GM23338 (cell line): ENCODE measurements around the gene MAP3K13. TPM values are rescaled to one million over a fixed set of nuclear protein-coding genes. Genes with fewer than 3 reads are reported as not detected.

Experiments
- ATAC-seq: fragments of 200-7000 bp; cut with Tn5 transposase; 3 replicates; pipeline ENCODE4 v1.9.1; 2020
- DNase-seq: peaks from one replicate; pipeline ENCODE4 v3.0.0-alpha.2; 2015; ENCODE audit warnings: low spot score
- H2AFZ ChIP-seq: fragments of 200-600 bp; sonication (generic); 2 replicates; pipeline ENCODE4 v1.8.0; 2016; ENCODE audit warnings: antibody characterized with exemption, mild to moderate bottlenecking, moderate library complexity
- H3F3A ChIP-seq: fragments of 200-600 bp; sonication (generic); replicated peaks from 2 replicates; pipeline ENCODE4 v1.8.0; 2017; ENCODE audit warnings: antibody characterized with exemption, mixed run types, low read depth
- H3K27ac ChIP-seq: fragments of 200-600 bp; sonication (generic); 2 replicates; pipeline ENCODE4 v1.6.1; 2016; ENCODE audit warnings: low read depth
- H3K27me3 ChIP-seq: fragments of 200-600 bp; sonication (generic); 2 replicates; pipeline ENCODE4 v1.8.0; 2016; ENCODE audit warnings: mild to moderate bottlenecking, mixed run types, moderate library complexity; ENCODE audit not compliant: insufficient read depth
- H3K36me3 ChIP-seq: fragments of 200-600 bp; sonication (generic); 2 replicates; pipeline ENCODE4 v1.8.0; 2016; ENCODE audit warnings: mild to moderate bottlenecking; ENCODE audit not compliant: insufficient read depth
- H3K4me1 ChIP-seq: fragments of 200-600 bp; sonication (generic); 2 replicates; pipeline ENCODE4 v1.8.0; 2016; ENCODE audit warnings: mild to moderate bottlenecking, moderate library complexity; ENCODE audit not compliant: insufficient read depth
- H3K4me2 ChIP-seq: fragments of 200-600 bp; sonication (generic); 2 replicates; pipeline ENCODE4 v1.7.1; 2017; ENCODE audit warnings: mixed run types
- H3K4me3 ChIP-seq: fragments of 200-600 bp; sonication (generic); 2 replicates; pipeline ENCODE4 v1.6.1; 2016; ENCODE audit warnings: mixed run types
- H3K79me2 ChIP-seq: fragments of 200-600 bp; sonication (generic); replicated peaks from 2 replicates; pipeline ENCODE4 v1.8.0; 2017; ENCODE audit warnings: mild to moderate bottlenecking; ENCODE audit not compliant: insufficient read depth
- H3K9me2 ChIP-seq: fragments of 200-600 bp; sonication (generic); 2 replicates; pipeline ENCODE4 v1.8.0; 2017; ENCODE audit not compliant: insufficient read depth
- H4K20me1 ChIP-seq: fragments of 200-600 bp; sonication (generic); replicated peaks from 2 replicates; pipeline ENCODE4 v1.8.0; 2017; ENCODE audit warnings: mild to moderate bottlenecking; ENCODE audit not compliant: insufficient read depth
- H3K27ac Mint-ChIP-seq: 2 replicates; pipeline ENCODE4 v1.8.0; 2020; ENCODE audit warnings: inconsistent platforms, mild to moderate bottlenecking, moderate library complexity, mixed read lengths
- H3K27me3 Mint-ChIP-seq: 3 replicates; pipeline ENCODE4 v1.8.0; 2022; ENCODE audit warnings: low read depth, mild to moderate bottlenecking, moderate library complexity, mixed read lengths, inconsistent platforms; ENCODE audit not compliant: insufficient read depth, poor library complexity
- H3K36me3 Mint-ChIP-seq: 3 replicates; pipeline ENCODE4 v1.8.0; 2021; ENCODE audit warnings: low read depth, mild to moderate bottlenecking, inconsistent platforms, moderate library complexity, mixed read lengths
- H3K4me1 Mint-ChIP-seq: 3 replicates; pipeline ENCODE4 v1.8.0; 2020; ENCODE audit warnings: mild to moderate bottlenecking, inconsistent platforms, mixed read lengths
- H3K4me3 Mint-ChIP-seq: 3 replicates; pipeline ENCODE4 v1.8.0; 2021; ENCODE audit warnings: moderate library complexity, mild to moderate bottlenecking, inconsistent platforms, mixed read lengths
- H3K9me3 Mint-ChIP-seq: 3 replicates; pipeline ENCODE4 v1.8.0; 2020; ENCODE audit warnings: moderate library complexity, mild to moderate bottlenecking, inconsistent platforms, mixed read lengths
- CREB1 ChIP-seq: fragments of 250-450 bp; sonication (Bioruptor Pico); IDR thresholded peaks from 2 replicates; pipeline ENCODE4 v1.5.0; 2020; ENCODE audit warnings: low read depth, mild to moderate bottlenecking, moderate library complexity
- EZH2 ChIP-seq: fragments of 200-600 bp; sonication (generic); IDR thresholded peaks from one replicate; pipeline ENCODE4 v1.8.0; 2017; ENCODE audit warnings: antibody characterized with exemption, mild to moderate bottlenecking, low read depth; ENCODE audit not compliant: unreplicated experiment
- EZH2phosphoT487 ChIP-seq: fragments of 200-600 bp; sonication (generic); IDR thresholded peaks from one replicate; pipeline ENCODE4 v1.8.1; 2018; ENCODE audit warnings: antibody characterized with exemption; ENCODE audit not compliant: unreplicated experiment
- JUNB ChIP-seq: IDR thresholded peaks from one replicate; pipeline ENCODE4 v1.6.1; 2016; ENCODE audit warnings: antibody characterized with exemption; ENCODE audit not compliant: unreplicated experiment
- NANOG ChIP-seq: IDR thresholded peaks from 2 replicates; pipeline ENCODE4 v1.6.1; 2016; ENCODE audit warnings: antibody characterized with exemption, borderline replicate concordance
- POLR2AphosphoS5 ChIP-seq: IDR thresholded peaks from 2 replicates; pipeline ENCODE4 v1.6.1; 2016; ENCODE audit warnings: antibody characterized with exemption, low read depth
- STAT1 ChIP-seq: IDR thresholded peaks from one replicate; pipeline ENCODE4 v1.6.1; 2016; ENCODE audit warnings: antibody characterized with exemption; ENCODE audit not compliant: unreplicated experiment
- ZNF114 ChIP-seq: fragments of 250-450 bp; sonication (Bioruptor Pico); IDR thresholded peaks from 2 replicates; pipeline ENCODE4 v1.5.0; 2020; ENCODE audit warnings: mild to moderate bottlenecking, moderate library complexity
- ZNF331 ChIP-seq: fragments of 250-450 bp; sonication (Bioruptor Pico); IDR thresholded peaks from 2 replicates; pipeline ENCODE4 v1.5.0; 2020; ENCODE audit warnings: low read depth, mild to moderate bottlenecking, moderate library complexity
- polyA plus RNA-seq: library from polyadenylated mRNA; unstranded; fragments of >200 nt; fragmentation: Nextera tagmentation; extraction: Ambion mirVana; gene quantifications from 2 replicates; pipeline ENCODE4 v1.2.1, GENCODE V29; 2016
- total RNA-seq: library from RNA; depleted of rRNA; stranded (reverse); fragments of >200 nt; shearing (Covaris generic); gene quantifications from 2 replicates; pipeline ENCODE4 v1.2.3, GENCODE V29; 2014
- TF ChIP-seq, protein P1 (sequence below): IDR thresholded peaks from 2 replicates; pipeline ENCODE4 v1.6.1; 2016; ENCODE audit warnings: antibody characterized with exemption
- TF ChIP-seq, protein P2 (sequence below), 2 experiments: fragments of 200-600 bp in 1 of 2; sonication (generic) in 1 of 2; conservative IDR thresholded peaks; 2 replicates each; pipeline versions ENCODE4 v1.5.1 to v1.6.1; 2016 to 2017; ENCODE audit warnings: antibody characterized with exemption in 2 of 2, low read depth in 2 of 2, mild to moderate bottlenecking in 2 of 2, moderate library complexity in 1 of 2

The MAP3K13 gene
- total and polyA plus RNA-seq, 2 experiments from 2014 or later = 10.7 to 129 TPM

DNA sequence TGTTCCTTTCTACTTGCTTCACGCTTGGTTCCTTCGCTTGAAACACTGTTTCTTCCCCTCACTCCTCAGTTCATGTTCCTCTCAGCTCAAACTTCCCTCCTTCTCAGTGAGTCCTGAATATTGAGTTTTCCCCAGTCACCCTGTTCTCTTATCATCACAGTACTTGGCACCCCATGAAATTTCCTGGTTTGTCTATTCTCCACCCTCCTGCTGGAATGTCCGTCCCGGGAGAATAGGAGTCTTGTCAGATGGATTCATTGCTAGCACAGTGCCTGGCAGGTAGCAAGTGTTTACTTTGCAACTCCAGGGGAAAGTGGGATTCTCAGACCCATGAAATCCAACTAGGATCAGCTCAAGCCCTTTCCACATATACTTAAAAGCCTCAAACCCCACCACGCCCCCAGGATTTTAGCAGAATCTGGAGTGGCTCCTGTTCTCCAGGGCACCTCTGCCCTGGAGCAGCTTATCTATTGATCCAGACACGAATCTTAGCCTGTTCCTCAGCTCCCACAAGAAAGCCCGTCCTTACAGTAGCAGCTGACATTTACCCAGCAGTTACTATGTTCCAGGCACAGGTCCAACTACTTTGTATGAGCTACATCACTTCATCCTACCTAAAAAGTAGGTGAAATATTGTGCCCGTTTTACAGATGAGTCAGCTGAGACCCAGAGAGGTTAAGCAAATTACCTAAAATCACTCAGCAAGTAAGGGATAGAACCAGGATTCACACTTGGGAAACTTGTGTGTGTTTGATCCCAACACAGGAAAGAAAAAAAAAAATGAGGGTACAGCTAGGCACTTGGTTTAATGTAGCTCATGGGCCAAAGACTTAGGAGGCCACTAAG is 36.8 kb upstream of the MAP3K13 start:
- DNase-seq (no peak), ATAC-seq (no peak)
- H3K79me2 ChIP-seq = no peaks in the 10 kb centered on the region
- no peaks in the 10 kb centered on the region for H3K4me1 ChIP-seq
- H2AFZ ChIP-seq = no peak overlapping the region
- Mint-ChIP-seq H3K36me3 (no peaks in the 10 kb centered on the region), H3K4me1 (no peaks in the 10 kb centered on the region), H3K4me3 (no peak overlapping the region), H3K27ac (no peak overlapping the region), H3K9me3 (no peaks in the 10 kb centered on the region), H3K27me3 (peaks cover 2% of the 10 kb centered on the region)
- no peaks in the 10 kb centered on the region for H3F3A ChIP-seq
- no peak overlapping the region for H3K4me3 ChIP-seq
- H3K4me2 ChIP-seq = no peak overlapping the region
- H4K20me1 ChIP-seq = no peaks in the 10 kb centered on the region; the same call in 1 of the 2 replicates
- no peak for TF ChIP-seq POLR2AphosphoS5
- no peaks in the 10 kb centered on the region for H3K9me2 ChIP-seq
- H3K27me3 ChIP-seq = no peaks in the 10 kb centered on the region
- H3K27ac ChIP-seq = no peak overlapping the region
- H3K36me3 ChIP-seq = no peaks in the 10 kb centered on the region

DNA sequence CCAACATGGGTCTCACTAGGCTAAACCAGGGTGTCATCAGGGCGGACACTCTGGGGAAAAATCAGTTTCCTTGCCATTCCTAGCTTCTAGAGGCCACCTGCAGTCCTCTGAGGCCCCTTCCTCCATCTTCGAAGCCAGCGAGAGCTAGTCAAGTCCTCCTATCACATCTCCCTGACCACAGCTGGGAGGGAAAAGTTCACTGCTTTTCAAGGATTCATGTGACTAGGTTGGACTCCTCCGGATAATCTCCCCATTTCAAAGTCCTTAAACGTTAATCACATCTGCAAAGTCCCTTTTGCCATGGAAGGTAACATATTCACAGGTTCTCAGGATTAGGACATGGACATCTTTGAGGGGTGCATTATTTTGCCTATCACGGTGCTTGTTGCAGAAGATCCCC is 35.9 kb upstream of the MAP3K13 start:
- H3K4me3 Mint-ChIP-seq = no peak overlapping the region
- no peaks in the 10 kb centered on the region for H3K36me3 Mint-ChIP-seq
- Histone ChIP-seq H4K20me1 (no peaks in the 10 kb centered on the region; the same call in 1 of the 2 replicates), H2AFZ (no peak overlapping the region), H3K79me2 (no peaks in the 10 kb centered on the region), H3K4me2 (no peak overlapping the region), H3K4me3 (no peak overlapping the region), H3K27me3 (no peaks in the 10 kb centered on the region), H3K9me2 (no peaks in the 10 kb centered on the region), H3K27ac (no peak overlapping the region), H3K36me3 (no peaks in the 10 kb centered on the region), H3K4me1 (no peaks in the 10 kb centered on the region), H3F3A (no peaks in the 10 kb centered on the region)
- no peak for ATAC-seq
- H3K4me1 Mint-ChIP-seq = no peaks in the 10 kb centered on the region
- no peaks in the 10 kb centered on the region for H3K9me3 Mint-ChIP-seq
- H3K27ac Mint-ChIP-seq = no peak overlapping the region
- no peak for TF ChIP-seq EZH2phosphoT487
- no peak for TF ChIP-seq ZNF331 (CRISPR knock-in tag)
- TF ChIP-seq EZH2 = no peak
- TF ChIP-seq STAT1 = no peak
- no peak for TF ChIP-seq NANOG
- no peak for TF ChIP-seq CREB1 (CRISPR knock-in tag)
- no peak for TF ChIP-seq POLR2AphosphoS5
- TF ChIP-seq ZNF114 (CRISPR knock-in tag) = no peak
- TF ChIP-seq, protein P1, sequence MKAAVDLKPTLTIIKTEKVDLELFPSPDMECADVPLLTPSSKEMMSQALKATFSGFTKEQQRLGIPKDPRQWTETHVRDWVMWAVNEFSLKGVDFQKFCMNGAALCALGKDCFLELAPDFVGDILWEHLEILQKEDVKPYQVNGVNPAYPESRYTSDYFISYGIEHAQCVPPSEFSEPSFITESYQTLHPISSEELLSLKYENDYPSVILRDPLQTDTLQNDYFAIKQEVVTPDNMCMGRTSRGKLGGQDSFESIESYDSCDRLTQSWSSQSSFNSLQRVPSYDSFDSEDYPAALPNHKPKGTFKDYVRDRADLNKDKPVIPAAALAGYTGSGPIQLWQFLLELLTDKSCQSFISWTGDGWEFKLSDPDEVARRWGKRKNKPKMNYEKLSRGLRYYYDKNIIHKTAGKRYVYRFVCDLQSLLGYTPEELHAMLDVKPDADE = no peak
- TF ChIP-seq, protein P2, sequence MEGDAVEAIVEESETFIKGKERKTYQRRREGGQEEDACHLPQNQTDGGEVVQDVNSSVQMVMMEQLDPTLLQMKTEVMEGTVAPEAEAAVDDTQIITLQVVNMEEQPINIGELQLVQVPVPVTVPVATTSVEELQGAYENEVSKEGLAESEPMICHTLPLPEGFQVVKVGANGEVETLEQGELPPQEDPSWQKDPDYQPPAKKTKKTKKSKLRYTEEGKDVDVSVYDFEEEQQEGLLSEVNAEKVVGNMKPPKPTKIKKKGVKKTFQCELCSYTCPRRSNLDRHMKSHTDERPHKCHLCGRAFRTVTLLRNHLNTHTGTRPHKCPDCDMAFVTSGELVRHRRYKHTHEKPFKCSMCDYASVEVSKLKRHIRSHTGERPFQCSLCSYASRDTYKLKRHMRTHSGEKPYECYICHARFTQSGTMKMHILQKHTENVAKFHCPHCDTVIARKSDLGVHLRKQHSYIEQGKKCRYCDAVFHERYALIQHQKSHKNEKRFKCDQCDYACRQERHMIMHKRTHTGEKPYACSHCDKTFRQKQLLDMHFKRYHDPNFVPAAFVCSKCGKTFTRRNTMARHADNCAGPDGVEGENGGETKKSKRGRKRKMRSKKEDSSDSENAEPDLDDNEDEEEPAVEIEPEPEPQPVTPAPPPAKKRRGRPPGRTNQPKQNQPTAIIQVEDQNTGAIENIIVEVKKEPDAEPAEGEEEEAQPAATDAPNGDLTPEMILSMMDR (conservative IDR thresholded peaks at IDR 0.05; ENCODE audit: low read depth in 2 of 2) = no peak
- TF ChIP-seq JUNB = no peak
- DNase-seq = no peak
- peaks cover 2% of the 10 kb centered on the region for H3K27me3 Mint-ChIP-seq
